ENCODE measurements around the gene PDK3.

Gene PDK3

DNA sequence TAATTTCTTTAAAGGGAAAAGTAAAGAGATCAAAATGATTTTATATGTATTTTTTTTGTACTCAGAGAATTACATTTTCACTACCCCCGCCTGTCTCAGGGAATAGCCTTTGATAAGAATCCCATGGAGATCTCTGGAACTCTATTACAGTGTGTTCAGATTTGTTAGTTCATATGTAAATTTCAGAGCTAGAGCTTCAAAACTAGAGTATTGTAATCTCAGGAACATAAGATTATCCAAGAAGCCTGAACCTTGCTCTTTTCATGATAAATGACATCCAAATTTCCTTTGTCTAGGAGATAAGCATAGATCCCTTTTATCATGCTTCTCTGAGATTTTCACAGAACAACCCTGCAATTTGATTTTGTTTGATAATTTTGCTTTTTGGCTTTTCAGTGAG lies 82.9 kb downstream of the PDK3 start:
- Histone ChIP-seq H3K4me3 (ENCODE audit: extremely low read depth, insufficient read depth, low read length, poor library complexity, severe bottlenecking) (no peak overlapping the region), H3K36me3 (ENCODE audit: control insufficient read depth, insufficient read depth, low read length) (no peaks in the 10 kb centered on the region), H3K9me3 (ENCODE audit: control insufficient read depth, low read length) (no peaks in the 10 kb centered on the region), H3K4me1 (ENCODE audit: control insufficient read depth, insufficient read depth, low read length, poor library complexity, severe bottlenecking) (no peaks in the 10 kb centered on the region), H3K27ac (ENCODE audit: low read depth, low read length, severe bottlenecking) (no peak overlapping the region)
- no CpG with 5 or more reads among the region's 1 CpG for WGBS, 2 experiments (ENCODE audit: insufficient coverage in 2 of 2)

DNA sequence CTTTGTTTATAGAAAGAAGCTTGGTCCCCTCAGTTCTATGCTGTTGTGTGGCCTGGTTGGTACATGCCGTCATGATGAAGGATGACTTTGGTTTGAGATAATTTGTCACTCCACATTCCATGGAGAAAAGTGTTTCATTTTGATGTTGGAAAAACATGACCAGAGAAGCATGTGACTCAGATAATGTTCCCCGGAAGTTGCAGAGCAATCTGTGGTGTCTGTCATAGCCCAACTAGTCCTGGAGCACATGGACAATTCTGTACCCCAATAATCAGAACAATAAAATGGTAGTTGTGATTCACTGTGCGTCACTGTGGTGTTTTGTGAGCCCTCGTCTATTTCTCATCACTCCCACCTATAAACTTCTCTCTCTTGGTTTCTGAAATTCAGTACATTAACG lies 85.1 kb downstream of the PDK3 start:
- Histone ChIP-seq H3K4me1 (ENCODE audit: control insufficient read depth, insufficient read depth, low read length, poor library complexity, severe bottlenecking) (no peaks in the 10 kb centered on the region), H3K36me3 (ENCODE audit: control insufficient read depth, insufficient read depth, low read length) (no peaks in the 10 kb centered on the region), H3K9me3 (ENCODE audit: control insufficient read depth, low read length) (no peaks in the 10 kb centered on the region), H3K4me3 (ENCODE audit: extremely low read depth, insufficient read depth, low read length, poor library complexity, severe bottlenecking) (no peak overlapping the region), H3K27ac (ENCODE audit: low read depth, low read length, severe bottlenecking) (no peak overlapping the region)
- WGBS, 2 experiments (ENCODE audit: insufficient coverage in 2 of 2), result no CpG with 5 or more reads among the region's 5 CpGs

GRCh38 chrX:24553011-24553410 lies 87.9 kb downstream of the PDK3 start:
- Histone ChIP-seq H3K27ac (ENCODE audit: low read depth, low read length, severe bottlenecking) (no peak overlapping the region), H3K4me1 (ENCODE audit: control insufficient read depth, insufficient read depth, low read length, poor library complexity, severe bottlenecking) (no peaks in the 10 kb centered on the region), H3K36me3 (ENCODE audit: control insufficient read depth, insufficient read depth, low read length) (no peaks in the 10 kb centered on the region), H3K4me3 (ENCODE audit: extremely low read depth, insufficient read depth, low read length, poor library complexity, severe bottlenecking) (no peak overlapping the region), H3K9me3 (ENCODE audit: control insufficient read depth, low read length) (no peaks in the 10 kb centered on the region)
- 88% methylated on average over 1 of the region's 4 CpGs; no CpG with 5 or more reads in 1 of the 2 experiments for WGBS, 2 experiments (ENCODE audit: insufficient coverage in 2 of 2)

DNA sequence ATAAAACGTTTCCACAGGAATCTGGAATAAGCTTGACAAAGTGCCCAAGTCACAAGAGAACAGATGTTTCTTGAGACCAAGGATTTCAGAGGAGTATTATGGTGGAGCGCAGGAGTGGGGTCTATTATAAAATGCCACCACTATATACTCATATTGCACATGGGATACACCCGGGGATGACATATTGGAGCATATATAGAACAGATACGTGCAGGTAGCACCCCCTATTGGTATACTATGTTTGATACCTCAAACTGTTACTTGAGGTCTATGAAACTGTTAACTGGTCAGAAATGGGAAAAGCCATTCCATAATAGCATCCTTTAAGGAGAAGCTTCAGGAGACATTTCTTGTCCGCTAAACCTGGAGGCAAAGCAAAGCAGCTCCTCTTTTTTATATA lies 96.0 kb downstream of the PDK3 start:
- Histone ChIP-seq H3K9me3 (ENCODE audit: control insufficient read depth, low read length) (no peaks in the 10 kb centered on the region), H3K4me3 (ENCODE audit: extremely low read depth, insufficient read depth, low read length, poor library complexity, severe bottlenecking) (no peak overlapping the region), H3K36me3 (ENCODE audit: control insufficient read depth, insufficient read depth, low read length) (peaks cover 2% of the 10 kb centered on the region), H3K4me1 (ENCODE audit: control insufficient read depth, insufficient read depth, low read length, poor library complexity, severe bottlenecking) (no peaks in the 10 kb centered on the region), H3K27ac (ENCODE audit: low read depth, low read length, severe bottlenecking) (no peak overlapping the region)
- 100% methylated on average over 1 of the region's 5 CpGs; no CpG with 5 or more reads in 1 of the 2 experiments for WGBS, 2 experiments (ENCODE audit: insufficient coverage in 2 of 2)

DNA sequence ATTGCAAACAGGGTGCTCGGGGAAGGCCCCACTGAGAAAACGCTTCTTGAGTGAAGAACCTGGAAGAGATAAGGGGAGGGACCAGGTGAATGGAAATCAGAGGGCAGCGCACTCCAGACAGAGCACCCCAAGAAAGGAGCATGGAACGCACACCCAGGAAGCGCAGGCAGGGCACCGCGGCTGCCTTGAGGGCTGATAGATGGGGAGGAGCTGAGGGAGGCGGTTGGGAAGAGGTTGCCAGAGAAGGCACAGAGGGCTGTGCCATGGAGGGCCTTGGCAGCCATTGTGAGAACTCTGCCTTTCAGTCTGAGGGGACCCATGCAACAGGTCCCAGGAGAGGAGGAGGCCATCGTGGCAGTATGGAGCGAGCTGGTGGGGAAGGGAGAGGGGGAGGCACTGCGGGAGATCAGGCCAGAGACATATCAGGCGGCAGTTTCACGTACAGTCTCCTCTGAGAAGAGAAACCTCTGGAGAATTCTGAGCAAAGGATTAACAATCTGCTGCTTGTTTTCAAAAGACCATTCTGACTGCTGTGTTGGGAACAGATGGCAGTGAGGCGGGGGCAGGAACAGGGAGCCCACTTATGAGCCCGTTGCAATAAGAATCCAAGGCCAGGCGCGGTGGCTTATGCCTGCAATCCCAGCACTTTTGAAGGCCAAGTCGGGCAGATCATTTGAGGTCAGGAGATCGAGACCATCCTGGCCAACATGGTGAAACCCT lies 98.4 kb downstream of the PDK3 start:
- WGBS, 2 experiments (ENCODE audit: insufficient coverage in 2 of 2), result 95 to 96% methylated on average over 4 to 8 of the region's 19 CpGs
- Histone ChIP-seq H3K27ac (ENCODE audit: low read depth, low read length, severe bottlenecking) (no peak overlapping the region), H3K4me1 (ENCODE audit: control insufficient read depth, insufficient read depth, low read length, poor library complexity, severe bottlenecking) (no peaks in the 10 kb centered on the region), H3K4me3 (ENCODE audit: extremely low read depth, insufficient read depth, low read length, poor library complexity, severe bottlenecking) (no peak overlapping the region), H3K9me3 (ENCODE audit: control insufficient read depth, low read length) (no peaks in the 10 kb centered on the region), H3K36me3 (ENCODE audit: control insufficient read depth, insufficient read depth, low read length) (peaks cover 2% of the 10 kb centered on the region)

DNA sequence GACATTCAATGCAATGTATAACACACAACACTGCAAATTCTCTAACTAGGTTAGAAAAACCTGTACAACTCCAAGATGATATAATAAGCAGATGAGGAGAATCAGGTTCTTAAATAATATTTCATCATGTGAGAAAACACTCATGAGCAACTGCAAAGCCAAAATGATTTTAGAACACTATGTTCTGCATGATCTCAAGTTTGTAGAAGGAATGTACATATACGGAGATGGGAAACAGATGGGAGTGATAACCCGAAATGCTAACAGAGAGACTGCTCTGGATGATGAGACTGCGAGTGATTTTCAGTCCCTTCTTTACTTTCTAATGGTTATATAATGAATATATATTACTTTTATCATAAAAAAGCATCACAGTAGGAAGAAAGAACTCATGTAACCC lies 101.2 kb downstream of the PDK3 start:
- Histone ChIP-seq H3K4me3 (ENCODE audit: extremely low read depth, insufficient read depth, low read length, poor library complexity, severe bottlenecking) (no peak overlapping the region), H3K4me1 (ENCODE audit: control insufficient read depth, insufficient read depth, low read length, poor library complexity, severe bottlenecking) (no peaks in the 10 kb centered on the region), H3K9me3 (ENCODE audit: control insufficient read depth, low read length) (no peaks in the 10 kb centered on the region), H3K36me3 (ENCODE audit: control insufficient read depth, insufficient read depth, low read length) (peaks cover 2% of the 10 kb centered on the region), H3K27ac (ENCODE audit: low read depth, low read length, severe bottlenecking) (no peak overlapping the region)
- WGBS, 2 experiments (ENCODE audit: insufficient coverage in 2 of 2), result 100% methylated on average over 1 of the region's 3 CpGs; no CpG with 5 or more reads in 1 of the 2 experiments

- WGBS, 2 experiments (ENCODE audit: insufficient coverage in 2 of 2), result 60% methylated on average over 1 of the region's 4 CpGs; no CpG with 5 or more reads in 1 of the 2 experiments
- H3K36me3 ChIP-seq (ENCODE audit: control insufficient read depth, insufficient read depth, low read length), result no peaks in the 10 kb centered on the region
- no peak overlapping the region for H3K4me3 ChIP-seq (ENCODE audit: extremely low read depth, insufficient read depth, low read length, poor library complexity, severe bottlenecking)
- H3K9me3 ChIP-seq (ENCODE audit: control insufficient read depth, low read length), result no peaks in the 10 kb centered on the region
- H3K4me1 ChIP-seq (ENCODE audit: control insufficient read depth, insufficient read depth, low read length, poor library complexity, severe bottlenecking), result no peaks in the 10 kb centered on the region
- H3K27ac ChIP-seq (ENCODE audit: low read depth, low read length, severe bottlenecking), result no peak overlapping the region
Measured at GRCh38 chrX:24567169-24567568, 102.1 kb downstream of the PDK3 start.

- WGBS, 2 experiments (ENCODE audit: insufficient coverage in 2 of 2), result 86 to 95% methylated on average over 2 to 3 of the region's 4 CpGs
- H3K9me3 ChIP-seq (ENCODE audit: control insufficient read depth, low read length), result no peaks in the 10 kb centered on the region
- H3K4me1 ChIP-seq (ENCODE audit: control insufficient read depth, insufficient read depth, low read length, poor library complexity, severe bottlenecking), result no peaks in the 10 kb centered on the region
- no peak overlapping the region for H3K27ac ChIP-seq (ENCODE audit: low read depth, low read length, severe bottlenecking)
- no peak overlapping the region for H3K4me3 ChIP-seq (ENCODE audit: extremely low read depth, insufficient read depth, low read length, poor library complexity, severe bottlenecking)
- peaks cover 7% of the 10 kb centered on the region for H3K36me3 ChIP-seq (ENCODE audit: control insufficient read depth, insufficient read depth, low read length)
Measured at GRCh38 chrX:24574743-24575142, 109.7 kb downstream of the PDK3 start.

GRCh38 chrX:24575496-24575895 lies 110.4 kb downstream of the PDK3 start:
- Histone ChIP-seq H3K36me3 (ENCODE audit: control insufficient read depth, insufficient read depth, low read length) (peaks cover 7% of the 10 kb centered on the region), H3K27ac (ENCODE audit: low read depth, low read length, severe bottlenecking) (no peak overlapping the region), H3K4me3 (ENCODE audit: extremely low read depth, insufficient read depth, low read length, poor library complexity, severe bottlenecking) (no peak overlapping the region), H3K9me3 (ENCODE audit: control insufficient read depth, low read length) (no peaks in the 10 kb centered on the region), H3K4me1 (ENCODE audit: control insufficient read depth, insufficient read depth, low read length, poor library complexity, severe bottlenecking) (no peaks in the 10 kb centered on the region)
- WGBS, 2 experiments (ENCODE audit: insufficient coverage in 2 of 2), result no CpG with 5 or more reads among the region's 1 CpG

GRCh38 chrX:24577091-24577490 lies 112.0 kb downstream of the PDK3 start:
- WGBS, 2 experiments (ENCODE audit: insufficient coverage in 2 of 2), result 95 to 96% methylated on average over 4 to 7 of the region's 9 CpGs
- Histone ChIP-seq H3K27ac (ENCODE audit: low read depth, low read length, severe bottlenecking) (no peak overlapping the region), H3K36me3 (ENCODE audit: control insufficient read depth, insufficient read depth, low read length) (peaks cover 7% of the 10 kb centered on the region), H3K9me3 (ENCODE audit: control insufficient read depth, low read length) (no peaks in the 10 kb centered on the region), H3K4me3 (ENCODE audit: extremely low read depth, insufficient read depth, low read length, poor library complexity, severe bottlenecking) (no peak overlapping the region), H3K4me1 (ENCODE audit: control insufficient read depth, insufficient read depth, low read length, poor library complexity, severe bottlenecking) (no peaks in the 10 kb centered on the region)
